Lower leg skin (tissue), 4 donors: ENCODE data around the gene MTIF3. TPM values are rescaled to one million over a fixed set of nuclear protein-coding genes. Genes with fewer than 3 reads are reported as not detected.

Experiments
- DNase-seq, 2 donors: peaks; one replicate each; pipeline ENCODE4 v3.0.0-alpha.2; 2019; ENCODE audit warnings: low spot score in 2 of 2
- H3K4me3 ChIP-seq: fragments of 200-600 bp; sonication (generic); 2 replicates; pipeline ENCODE4 v1.5.1; 2017; ENCODE audit warnings: mild to moderate bottlenecking, low read depth; ENCODE audit not compliant: poor library complexity, severe bottlenecking
- POLR2A ChIP-seq, 2 donors: fragments of 450-650 bp; IDR thresholded peaks; one replicate each; pipeline ENCODE4 v1.6.1; 2016 to 2017; ENCODE audit warnings: antibody characterized with exemption in 2 of 2, mild to moderate bottlenecking in 1 of 2, moderate library complexity in 1 of 2
- WGBS, 2 donors: methylation state at CpG; one replicate each; pipeline ENCODE4 v1.1.5; 2018; 5-methylcytosine and 5-hydroxymethylcytosine counted together
- intact Hi-C: fragments of 100-400 bp; cut with DNase I; formaldehyde crosslinking; loops from one replicate; pipeline ENCODE4 v1.15.0; 2023; ENCODE audit warnings: low total_unique reads
- total RNA-seq, 4 donors: library from RNA; depleted of rRNA; stranded (reverse); fragments of >200 nt; gene quantifications; one replicate each; pipeline ENCODE4 v1.1.0, GENCODE V29; 2016
- TF ChIP-seq, protein P1 (sequence below), 3 donors: fragments of 450-650 bp; IDR thresholded peaks; one replicate each; pipeline ENCODE4 v1.5.1; 2016; ENCODE audit warnings: antibody characterized with exemption in 3 of 3, mild to moderate bottlenecking in 3 of 3, moderate library complexity in 2 of 3

Gene MTIF3
- total RNA-seq, 4 donors from 2014 or later, result 46.1 to 98.1 (median 70.8) TPM

DNA sequence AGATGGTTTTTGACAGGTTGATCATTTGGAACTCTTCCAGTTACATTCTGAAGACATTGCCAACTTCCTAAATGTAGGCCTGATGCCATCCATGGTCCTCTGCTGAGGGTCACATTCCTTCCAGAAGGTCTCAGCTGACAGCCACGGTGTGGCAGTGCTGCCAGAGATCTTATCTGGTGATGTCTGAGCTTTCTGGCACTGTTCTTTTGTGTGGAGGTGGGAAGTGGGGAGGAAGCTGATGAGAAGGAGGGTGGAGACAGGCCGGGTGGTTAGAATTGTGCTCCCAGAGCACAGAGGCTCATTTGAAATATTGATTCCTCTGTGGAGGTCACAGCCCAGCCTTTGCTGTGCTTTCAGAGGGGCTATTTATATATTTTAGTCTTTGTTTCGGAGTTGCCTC, 16.1 kb upstream of the MTIF3 start:
- DNase-seq, result no peak
- TF ChIP-seq POLR2A (IDR thresholded peaks at IDR 0.05), result no peak
- TF ChIP-seq, protein P1, sequence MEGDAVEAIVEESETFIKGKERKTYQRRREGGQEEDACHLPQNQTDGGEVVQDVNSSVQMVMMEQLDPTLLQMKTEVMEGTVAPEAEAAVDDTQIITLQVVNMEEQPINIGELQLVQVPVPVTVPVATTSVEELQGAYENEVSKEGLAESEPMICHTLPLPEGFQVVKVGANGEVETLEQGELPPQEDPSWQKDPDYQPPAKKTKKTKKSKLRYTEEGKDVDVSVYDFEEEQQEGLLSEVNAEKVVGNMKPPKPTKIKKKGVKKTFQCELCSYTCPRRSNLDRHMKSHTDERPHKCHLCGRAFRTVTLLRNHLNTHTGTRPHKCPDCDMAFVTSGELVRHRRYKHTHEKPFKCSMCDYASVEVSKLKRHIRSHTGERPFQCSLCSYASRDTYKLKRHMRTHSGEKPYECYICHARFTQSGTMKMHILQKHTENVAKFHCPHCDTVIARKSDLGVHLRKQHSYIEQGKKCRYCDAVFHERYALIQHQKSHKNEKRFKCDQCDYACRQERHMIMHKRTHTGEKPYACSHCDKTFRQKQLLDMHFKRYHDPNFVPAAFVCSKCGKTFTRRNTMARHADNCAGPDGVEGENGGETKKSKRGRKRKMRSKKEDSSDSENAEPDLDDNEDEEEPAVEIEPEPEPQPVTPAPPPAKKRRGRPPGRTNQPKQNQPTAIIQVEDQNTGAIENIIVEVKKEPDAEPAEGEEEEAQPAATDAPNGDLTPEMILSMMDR (IDR thresholded peaks at IDR 0.05), result no peak
- 12 to 33% methylated on average over 3 of the region's 3 CpGs for WGBS, 2 donors
- no peak overlapping the region for H3K4me3 ChIP-seq
- intact Hi-C loops, result no loop called here

DNA sequence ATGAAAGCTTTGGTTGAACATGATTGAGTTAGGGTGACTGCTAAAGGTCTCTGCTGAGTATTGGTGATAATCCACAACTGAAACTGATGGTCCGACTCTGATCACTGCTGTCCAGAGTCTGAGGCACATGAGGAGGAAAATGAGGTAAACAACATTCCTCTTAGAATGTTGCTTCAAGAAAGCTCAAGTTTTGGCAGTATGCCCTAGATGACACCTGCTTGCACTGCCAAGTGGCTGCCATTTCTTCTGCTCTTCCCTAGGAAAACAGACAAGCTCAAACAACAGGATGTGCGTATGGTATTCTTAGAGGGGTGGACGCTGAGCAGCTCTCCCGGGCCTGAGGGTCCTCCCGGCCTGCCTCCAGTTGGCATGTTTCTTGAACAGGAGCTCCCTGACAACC, 15.2 kb upstream of the MTIF3 start:
- 54 to 76% methylated on average over 5 of the region's 5 CpGs for WGBS, 2 donors
- intact Hi-C loops, result no loop called here
- no peak overlapping the region for H3K4me3 ChIP-seq
- DNase-seq, result no peak
- TF ChIP-seq POLR2A (IDR thresholded peaks at IDR 0.05), result no peak
- TF ChIP-seq, protein P1 (IDR thresholded peaks at IDR 0.05), result no peak

DNA sequence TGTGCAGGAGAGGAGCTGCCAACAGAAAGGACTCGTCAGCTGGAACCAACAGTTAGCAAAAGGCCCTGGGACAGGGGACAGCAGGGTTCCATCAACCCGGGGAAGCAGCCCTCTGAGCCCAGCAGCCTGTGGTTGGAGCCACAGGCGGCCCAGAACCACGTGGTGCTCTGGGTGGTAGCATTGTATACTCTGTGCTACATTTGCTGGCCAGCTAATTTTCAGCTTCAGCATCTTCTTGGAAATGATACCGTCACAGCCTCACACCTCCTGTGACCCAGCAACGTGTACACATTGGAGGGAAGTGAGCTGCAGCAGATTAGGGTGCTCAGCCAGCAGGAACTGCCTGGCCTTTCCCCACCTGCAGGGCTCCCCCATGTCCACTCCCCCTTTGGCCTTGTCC, 13.1 kb upstream of the MTIF3 start:
- 86% methylated on average over 6 of the region's 6 CpGs for WGBS, 2 donors
- no peak for DNase-seq
- TF ChIP-seq, protein P1 (IDR thresholded peaks at IDR 0.05), result no peak
- no peak for TF ChIP-seq POLR2A (IDR thresholded peaks at IDR 0.05)
- intact Hi-C loops, result no loop called here
- no peak overlapping the region for H3K4me3 ChIP-seq

DNA sequence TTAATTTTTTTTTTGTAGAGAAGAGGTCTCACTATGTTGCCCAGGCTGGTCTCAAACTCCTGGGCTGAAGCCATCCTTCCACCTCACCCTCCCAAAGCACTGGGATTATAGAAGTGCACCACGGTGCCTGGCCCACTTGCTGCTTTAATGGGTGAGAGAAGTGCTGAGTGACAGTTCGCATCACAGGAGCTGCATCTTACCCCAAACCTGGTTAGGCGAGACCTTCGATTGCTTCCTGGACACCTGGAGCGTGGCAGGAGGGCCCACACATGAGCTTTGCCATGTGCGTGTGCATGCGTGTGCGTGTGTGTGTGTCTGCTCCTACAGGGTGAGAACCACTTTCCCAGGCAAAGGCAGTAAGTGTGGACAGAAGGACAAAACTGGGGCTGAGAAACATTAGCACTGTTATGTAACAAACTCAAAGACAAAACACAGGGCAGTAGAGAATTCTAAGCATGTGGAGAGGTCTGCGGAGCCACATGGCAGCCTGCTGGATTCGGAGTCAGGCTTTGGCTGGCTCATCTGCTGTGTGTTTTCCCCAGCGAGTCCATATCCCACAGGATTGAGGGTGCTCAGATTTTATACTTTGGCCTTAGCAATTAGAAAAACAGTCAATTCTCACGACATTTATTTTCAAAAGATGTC, 11.7 kb upstream of the MTIF3 start:
- no peak for DNase-seq
- H3K4me3 ChIP-seq, result no peak overlapping the region
- no peak for TF ChIP-seq POLR2A (IDR thresholded peaks at IDR 0.05)
- TF ChIP-seq, protein P1 (IDR thresholded peaks at IDR 0.05), result no peak
- WGBS, 2 donors, result 77 to 84% methylated on average over 12 of the region's 12 CpGs
- intact Hi-C loops, result no loop called here

DNA sequence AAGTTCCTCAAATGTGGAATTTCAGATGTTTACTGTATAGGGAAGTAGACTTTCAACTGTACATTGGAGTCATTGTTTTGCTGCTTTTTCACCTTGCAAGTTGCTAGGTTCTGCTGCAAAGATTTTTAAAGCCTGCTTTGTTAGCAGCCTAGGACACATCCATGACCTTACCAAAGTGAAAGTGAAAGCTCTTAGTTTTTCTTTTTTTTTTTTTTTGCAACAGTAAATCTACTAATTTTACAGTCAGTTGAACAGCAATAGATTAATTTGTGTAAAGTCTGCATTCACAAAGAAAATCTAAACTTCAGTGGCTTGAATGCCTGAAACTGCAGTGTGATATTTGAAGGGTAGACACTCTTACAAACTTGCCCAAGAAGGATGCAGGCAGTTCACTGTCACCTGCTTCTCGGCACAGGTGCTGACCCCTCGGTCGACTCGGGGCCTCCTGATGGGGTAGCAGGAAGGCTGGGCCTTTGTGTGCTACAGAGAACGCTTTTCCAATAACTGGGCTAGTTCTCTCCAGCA, 5.0 kb upstream of the MTIF3 start:
- no peak for DNase-seq
- WGBS, 2 donors, result 21 to 28% methylated on average over 5 of the region's 5 CpGs
- TF ChIP-seq POLR2A (IDR thresholded peaks at IDR 0.05), result no peak
- TF ChIP-seq, protein P1 (IDR thresholded peaks at IDR 0.05), result no peak
- no peak overlapping the region for H3K4me3 ChIP-seq
- intact Hi-C loops, result no loop called here
